Keratinocyte (primary cell): ENCODE data around the gene SPECC1L. TPM values are rescaled to one million over a fixed set of nuclear protein-coding genes. Genes with fewer than 3 reads are reported as not detected.
A peak's percentile ranks its signal among the peaks of the same experiment; 100 is the strongest.

Experiments used
- DNase-seq: peaks from one replicate; pipeline ENCODE4 v3.0.0-alpha.2; 2011; ENCODE audit warnings: low read depth, missing footprints, low spot score
- FAIRE-seq: peaks from 2 replicates; lab custom pipeline; 2011; peaks lifted over from hg19 to GRCh38; lab: Jason Lieb, UNC
- H2AFZ ChIP-seq: 2 replicates; pipeline ENCODE4 v1.6.0; 2012; ENCODE audit warnings: low read length, control low read depth, inconsistent platforms; ENCODE audit not compliant: control insufficient read depth
- H3K27ac ChIP-seq: 2 replicates; pipeline ENCODE4 v1.5.1; 2011; ENCODE audit warnings: low read length; ENCODE audit not compliant: control insufficient read depth, insufficient read depth
- H3K27me3 ChIP-seq: 3 replicates; pipeline ENCODE4 v1.6.0; 2011; ENCODE audit warnings: low read length; ENCODE audit not compliant: control insufficient read depth, insufficient read depth; ENCODE audit errors: extremely low read depth
- H3K36me3 ChIP-seq, 2 experiments: 2 replicates in 1 of 2; 3 replicates in 1 of 2; pipeline ENCODE4 v1.5.1; 2011; ENCODE audit warnings: low read length in 2 of 2, mild to moderate bottlenecking in 1 of 2; ENCODE audit not compliant: control insufficient read depth in 2 of 2, insufficient read depth in 2 of 2; ENCODE audit errors: extremely low read depth in 1 of 2
- H3K4me1 ChIP-seq: 3 replicates; pipeline ENCODE4 v1.5.1; 2011; ENCODE audit warnings: low read length; ENCODE audit not compliant: control insufficient read depth, insufficient read depth; ENCODE audit errors: extremely low read depth
- H3K4me2 ChIP-seq: 3 replicates; pipeline ENCODE4 v1.6.0; 2011; ENCODE audit warnings: low read depth, low read length; ENCODE audit not compliant: control insufficient read depth, insufficient read depth; ENCODE audit errors: extremely low read depth
- H3K4me3 ChIP-seq, 3 experiments: fragments of 200-600 bp in 1 of 3; sonication (generic) in 1 of 3; 2 replicates in 2 of 3; 3 replicates in 1 of 3; pipeline ENCODE4 v1.5.1; 2011 to 2016; ENCODE audit warnings: low read length in 3 of 3, mild to moderate bottlenecking in 3 of 3, control low read depth in 2 of 3, inconsistent platforms in 1 of 3, low read depth in 1 of 3, mixed read lengths in 1 of 3, mixed run types in 1 of 3, moderate library complexity in 1 of 3; ENCODE audit not compliant: control insufficient read depth in 2 of 3, insufficient read depth in 2 of 3; ENCODE audit errors: extremely low read depth in 1 of 3
- H3K79me2 ChIP-seq: 2 replicates; pipeline ENCODE4 v1.6.0; 2012; ENCODE audit warnings: low read length; ENCODE audit not compliant: control insufficient read depth, insufficient read depth
- H3K9ac ChIP-seq: 3 replicates; pipeline ENCODE4 v1.6.0; 2011; ENCODE audit warnings: low read length; ENCODE audit not compliant: control insufficient read depth, insufficient read depth; ENCODE audit errors: extremely low read depth
- H3K9me1 ChIP-seq: 3 replicates; pipeline ENCODE4 v1.6.0; 2011; ENCODE audit warnings: low read length; ENCODE audit not compliant: control insufficient read depth, insufficient read depth; ENCODE audit errors: extremely low read depth
- H3K9me3 ChIP-seq: 2 replicates; pipeline ENCODE4 v1.5.1; 2012; ENCODE audit warnings: low read depth, low read length; ENCODE audit not compliant: control insufficient read depth
- H4K20me1 ChIP-seq: 3 replicates; pipeline ENCODE4 v1.6.0; 2011; ENCODE audit warnings: low read length; ENCODE audit not compliant: control insufficient read depth, insufficient read depth; ENCODE audit errors: extremely low read depth
- EZH2 ChIP-seq: IDR thresholded peaks from one replicate; pipeline ENCODE4 v1.6.1; 2012; ENCODE audit warnings: inconsistent platforms, mild to moderate bottlenecking, low read length, moderate library complexity
- dilution Hi-C: fragments of 300-500 bp; cut with MboI; formaldehyde crosslinking; loops from one replicate; pipeline ENCODE4 v1.7.0; 2020; ENCODE audit warnings: low sequenced_read_pairs; ENCODE audit not compliant: extremely low pct_ligation_motif_present
- polyA plus RNA-seq, 5 experiments: library from polyadenylated mRNA; depleted of rRNA in 3 of 5; stranded (reverse) in 3 of 5; stranded (forward) in 1 of 5; unstranded in 1 of 5; fragments of >200 nt; gene quantifications; 1 replicate in 1 of 5; 2 replicates in 3 of 5; 3 replicates in 1 of 5; pipeline versions ENCODE4 v1.2.1 to v1.2.3, GENCODE V29; 2011 to 2012; ENCODE audit warnings: missing spikeins in 2 of 5, low read depth in 1 of 5, low replicate concordance in 1 of 5
- TF ChIP-seq, protein P1 (sequence below), 3 experiments: IDR thresholded peaks in 1 of 3; conservative IDR thresholded peaks in 1 of 3; optimal IDR thresholded peaks in 1 of 3; 2 replicates in 2 of 3; 3 replicates in 1 of 3; pipeline versions ENCODE3 to v1.5.1; 2011; ENCODE audit warnings: low read length in 3 of 3, mild to moderate bottlenecking in 3 of 3, moderate library complexity in 2 of 3, control low read depth in 1 of 3, inconsistent platforms in 1 of 3; ENCODE audit not compliant: insufficient read depth in 2 of 3; ENCODE audit errors: extremely low read depth in 1 of 3

Gene SPECC1L
- polyA plus RNA-seq, 1 donor (not counting 4 experiments of a cell fraction or from before 2014, with no cell fraction given) = 19.3 TPM

GRCh38 chr22:24408630-24409029 lies 138.0 kb downstream of the SPECC1L start:
- Histone ChIP-seq H3K9me3 (no peaks in the 10 kb centered on the region), H3K36me3 (peaks cover 14 to 19% of the 10 kb centered on the region in 2 experiments), H3K27ac (no peak overlapping the region), H3K9ac (no peak overlapping the region), H3K4me1 (peaks cover 9% of the 10 kb centered on the region), H4K20me1 (peaks cover 2% of the 10 kb centered on the region), H3K4me3 (no peak overlapping the region), H3K4me2 (no peak overlapping the region), H3K27me3 (no peaks in the 10 kb centered on the region), H2AFZ (no peak overlapping the region), H3K79me2 (no peaks in the 10 kb centered on the region), H3K9me1 (no peaks in the 10 kb centered on the region)
- TF ChIP-seq, protein P1, sequence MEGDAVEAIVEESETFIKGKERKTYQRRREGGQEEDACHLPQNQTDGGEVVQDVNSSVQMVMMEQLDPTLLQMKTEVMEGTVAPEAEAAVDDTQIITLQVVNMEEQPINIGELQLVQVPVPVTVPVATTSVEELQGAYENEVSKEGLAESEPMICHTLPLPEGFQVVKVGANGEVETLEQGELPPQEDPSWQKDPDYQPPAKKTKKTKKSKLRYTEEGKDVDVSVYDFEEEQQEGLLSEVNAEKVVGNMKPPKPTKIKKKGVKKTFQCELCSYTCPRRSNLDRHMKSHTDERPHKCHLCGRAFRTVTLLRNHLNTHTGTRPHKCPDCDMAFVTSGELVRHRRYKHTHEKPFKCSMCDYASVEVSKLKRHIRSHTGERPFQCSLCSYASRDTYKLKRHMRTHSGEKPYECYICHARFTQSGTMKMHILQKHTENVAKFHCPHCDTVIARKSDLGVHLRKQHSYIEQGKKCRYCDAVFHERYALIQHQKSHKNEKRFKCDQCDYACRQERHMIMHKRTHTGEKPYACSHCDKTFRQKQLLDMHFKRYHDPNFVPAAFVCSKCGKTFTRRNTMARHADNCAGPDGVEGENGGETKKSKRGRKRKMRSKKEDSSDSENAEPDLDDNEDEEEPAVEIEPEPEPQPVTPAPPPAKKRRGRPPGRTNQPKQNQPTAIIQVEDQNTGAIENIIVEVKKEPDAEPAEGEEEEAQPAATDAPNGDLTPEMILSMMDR (optimal IDR thresholded peaks at IDR 0.05 in 1 of 3, IDR thresholded peaks at IDR 0.05 in 1 of 3, conservative IDR thresholded peaks at IDR 0.05 in 1 of 3; ENCODE audit: extremely low read depth in 1 of 3, insufficient read depth in 2 of 3, low read length in 3 of 3) = no peak
- DNase-seq (no peak), FAIRE-seq (peak; percentile 29)
- dilution Hi-C loops = no loop called here

DNA sequence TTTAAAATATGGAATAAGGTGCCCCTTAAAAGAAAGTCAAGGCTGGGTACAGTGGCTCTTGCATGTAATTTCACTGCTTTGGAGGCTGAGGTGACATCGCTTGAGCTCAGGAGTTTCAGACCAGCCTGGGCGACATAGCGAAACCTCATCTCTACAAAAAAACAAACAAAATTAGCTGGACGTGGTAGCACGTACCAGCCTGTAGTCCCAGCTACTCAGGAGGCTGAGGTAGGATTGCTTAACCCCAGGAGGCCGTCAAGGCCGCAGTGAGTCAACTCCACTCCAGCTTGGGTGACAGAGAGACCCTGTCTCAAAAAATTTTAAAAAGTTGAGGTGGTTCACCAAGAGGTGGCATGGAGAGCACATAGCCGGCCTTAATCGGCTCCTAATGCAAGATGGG lies 139.1 kb downstream of the SPECC1L start:
- no peak overlapping the region for H3K9ac ChIP-seq
- H3K27me3 ChIP-seq = no peaks in the 10 kb centered on the region
- H3K4me2 ChIP-seq = no peak overlapping the region
- H4K20me1 ChIP-seq = peaks cover 2% of the 10 kb centered on the region
- no peak for FAIRE-seq
- H3K4me1 ChIP-seq = peaks cover 9% of the 10 kb centered on the region
- no peak overlapping the region for H3K4me3 ChIP-seq
- dilution Hi-C loops = no loop called here
- no peaks in the 10 kb centered on the region for H3K79me2 ChIP-seq
- TF ChIP-seq, protein P1 (optimal IDR thresholded peaks at IDR 0.05 in 1 of 3, IDR thresholded peaks at IDR 0.05 in 1 of 3, conservative IDR thresholded peaks at IDR 0.05 in 1 of 3; ENCODE audit: extremely low read depth in 1 of 3, insufficient read depth in 2 of 3, low read length in 3 of 3) = no peak
- no peak for TF ChIP-seq EZH2
- no peaks in the 10 kb centered on the region for H3K9me3 ChIP-seq
- H2AFZ ChIP-seq = no peak overlapping the region
- DNase-seq = no peak
- H3K36me3 ChIP-seq = peaks cover 12% of the 10 kb centered on the region in 2 experiments
- H3K27ac ChIP-seq = no peak overlapping the region
- H3K9me1 ChIP-seq = no peaks in the 10 kb centered on the region
